Amniotic stem cell (primary cell): ENCODE results near the gene GSTK1.
"Not testable (repeated sequence)": the region's sequence is repeated elsewhere in the genome, so short reads cannot be mapped to it uniquely, and the experiment has no call there.

ENCODE experiments used
- DNase-seq: peaks from one replicate; lab custom pipeline; 2025; lab: John Stamatoyannopoulos, UW

Gene GSTK1

DNA sequence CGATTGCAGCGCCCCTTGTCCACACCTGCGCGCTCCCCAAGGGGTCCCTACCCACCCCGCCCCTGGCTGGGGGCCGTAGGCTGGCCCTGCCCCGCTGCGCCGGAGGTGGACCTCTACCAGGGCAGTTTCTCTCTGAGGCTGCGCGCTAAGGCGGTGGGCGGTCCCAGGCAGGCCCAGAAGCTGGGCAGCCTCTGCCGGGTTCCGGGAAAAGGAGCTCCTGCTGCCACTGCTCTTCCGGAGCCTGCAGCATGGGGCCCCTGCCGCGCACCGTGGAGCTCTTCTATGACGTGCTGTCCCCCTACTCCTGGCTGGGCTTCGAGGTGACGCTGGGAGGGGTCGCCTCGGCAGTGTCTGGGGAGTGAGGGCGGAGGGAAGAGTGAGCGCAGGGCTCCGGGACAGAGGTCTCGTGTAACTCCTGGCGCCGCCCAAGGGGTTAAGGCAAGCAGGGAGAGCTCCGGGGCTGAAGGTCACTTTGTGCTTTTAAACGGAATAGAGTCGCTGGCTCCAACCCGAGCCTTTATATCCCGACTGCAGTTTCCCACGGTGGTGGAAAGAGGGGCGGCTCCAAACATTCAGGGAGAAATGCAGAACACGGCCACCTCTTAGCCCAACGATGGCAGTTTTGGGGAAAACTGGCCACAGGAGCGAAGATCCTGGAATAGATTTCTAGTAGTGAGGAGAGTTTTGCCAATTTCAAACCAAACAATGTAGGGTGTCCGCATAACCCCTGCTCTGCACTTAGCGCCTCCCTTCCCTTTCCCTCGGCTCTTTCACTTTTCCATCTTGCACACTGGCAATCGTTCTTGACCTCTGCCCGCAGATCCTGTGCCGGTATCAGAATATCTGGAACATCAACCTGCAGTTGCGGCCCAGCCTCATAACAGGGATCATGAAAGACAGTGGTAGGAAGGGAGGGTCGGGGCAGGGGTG lies at the start of gene GSTK1:
GSTK1 (plus strand) TSS at position 176 of the 930 bp plus-strand sequence; CDS start at position 249, 73 bp downstream.
- peak; percentile 28 for DNase-seq

DNA sequence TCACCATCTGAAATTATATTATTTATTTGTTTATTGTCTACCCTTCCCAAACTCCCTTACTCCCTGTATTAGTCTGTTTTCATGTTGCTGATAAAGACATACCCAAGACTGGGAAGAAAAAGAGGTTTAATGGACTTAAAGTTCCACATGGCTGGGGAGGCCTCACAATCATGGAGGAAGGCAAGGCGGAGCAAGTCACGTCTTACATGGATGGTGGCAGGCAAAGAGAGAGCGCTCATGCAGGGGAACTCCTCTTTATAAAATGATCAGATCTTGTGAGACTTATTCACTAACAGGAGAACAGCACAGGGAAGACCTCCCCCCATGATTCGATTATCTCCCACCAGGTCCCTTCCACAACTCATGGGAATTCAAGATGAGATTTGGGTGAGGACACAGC lies 49.8 kb upstream of the GSTK1 start:
- DNase-seq = not testable (repeated sequence)

- peak; percentile 73 for DNase-seq
These were observed 48.2 kb upstream of the GSTK1 start for GRCh38 chr7:143214789-143215679.

DNA sequence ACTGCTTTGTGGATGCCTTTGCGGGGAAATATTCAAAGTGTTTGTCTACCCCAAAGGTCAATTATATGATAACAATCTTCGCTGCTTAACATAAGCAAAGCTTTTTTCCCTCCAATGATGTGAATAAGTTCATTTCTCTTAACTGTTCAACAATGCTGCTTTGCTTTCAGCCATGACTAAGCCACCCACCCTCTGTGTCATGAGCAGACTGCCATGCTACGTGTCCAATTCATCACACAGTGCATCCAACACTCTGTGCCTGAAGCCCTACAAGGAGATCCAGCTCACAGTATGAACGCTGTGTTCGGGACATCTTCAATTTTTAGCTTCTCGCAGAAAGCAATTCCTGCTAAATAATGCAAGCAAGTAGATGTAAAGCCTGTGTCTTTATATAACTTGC lies 47.1 kb upstream of the GSTK1 start:
- DNase-seq = no peak

- no peak for DNase-seq
These were observed 46.6 kb upstream of the GSTK1 start for GRCh38 chr7:143216686-143217085.

- DNase-seq = no peak
These were observed 45.4 kb upstream of the GSTK1 start for GRCh38 chr7:143217806-143218205.

GRCh38 chr7:143221286-143221685 lies 42.0 kb upstream of the GSTK1 start:
- DNase-seq = no peak

DNA sequence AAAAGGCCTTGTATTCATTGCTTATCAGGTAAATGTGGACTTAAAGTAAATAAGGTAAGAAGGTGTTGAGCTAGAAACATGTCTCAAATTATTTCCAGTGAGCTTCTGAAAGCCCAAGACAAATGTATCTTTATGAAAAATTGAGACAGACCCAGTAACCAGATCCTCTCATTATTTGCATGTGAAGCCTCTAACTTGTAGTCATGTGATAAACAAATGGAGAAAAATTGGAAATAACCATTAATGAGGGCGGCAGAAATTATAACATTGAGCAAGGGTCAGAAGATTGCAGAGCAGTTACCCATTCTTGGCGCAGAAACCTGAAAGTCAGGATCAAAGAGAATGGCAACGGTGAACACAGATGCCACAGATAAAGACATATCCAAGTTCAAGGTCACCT lies 41.5 kb upstream of the GSTK1 start, which contains the start of gene TAS2R40:
TAS2R40 (plus strand) TSS at position 301 of the 400 bp plus-strand sequence; CDS start at position 343, 42 bp downstream.
- DNase-seq = no peak

DNA sequence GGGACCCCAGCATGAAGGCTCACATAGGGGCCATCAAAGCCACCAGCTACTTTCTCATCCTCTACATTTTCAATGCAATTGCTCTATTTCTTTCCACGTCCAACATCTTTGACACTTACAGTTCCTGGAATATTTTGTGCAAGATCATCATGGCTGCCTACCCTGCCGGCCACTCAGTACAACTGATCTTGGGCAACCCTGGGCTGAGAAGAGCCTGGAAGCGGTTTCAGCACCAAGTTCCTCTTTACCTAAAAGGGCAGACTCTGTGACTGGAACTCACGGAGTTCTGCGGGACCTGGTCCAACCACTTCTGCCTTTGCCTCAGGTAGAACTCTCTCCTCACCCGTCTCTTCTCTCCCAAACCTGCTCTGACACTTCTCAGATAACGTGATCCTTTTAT lies 40.5 kb upstream of the GSTK1 start:
- no peak for DNase-seq

- no peak for DNase-seq
These were observed 39.5 kb upstream of the GSTK1 start for GRCh38 chr7:143223784-143224183.

- DNase-seq = no peak
These were observed 38.2 kb upstream of the GSTK1 start for GRCh38 chr7:143225047-143225446.

GRCh38 chr7:143227806-143228205 lies 35.4 kb upstream of the GSTK1 start:
- no peak for DNase-seq

GRCh38 chr7:143229054-143229790 lies 34.0 kb upstream of the GSTK1 start:
- no peak for DNase-seq

DNA sequence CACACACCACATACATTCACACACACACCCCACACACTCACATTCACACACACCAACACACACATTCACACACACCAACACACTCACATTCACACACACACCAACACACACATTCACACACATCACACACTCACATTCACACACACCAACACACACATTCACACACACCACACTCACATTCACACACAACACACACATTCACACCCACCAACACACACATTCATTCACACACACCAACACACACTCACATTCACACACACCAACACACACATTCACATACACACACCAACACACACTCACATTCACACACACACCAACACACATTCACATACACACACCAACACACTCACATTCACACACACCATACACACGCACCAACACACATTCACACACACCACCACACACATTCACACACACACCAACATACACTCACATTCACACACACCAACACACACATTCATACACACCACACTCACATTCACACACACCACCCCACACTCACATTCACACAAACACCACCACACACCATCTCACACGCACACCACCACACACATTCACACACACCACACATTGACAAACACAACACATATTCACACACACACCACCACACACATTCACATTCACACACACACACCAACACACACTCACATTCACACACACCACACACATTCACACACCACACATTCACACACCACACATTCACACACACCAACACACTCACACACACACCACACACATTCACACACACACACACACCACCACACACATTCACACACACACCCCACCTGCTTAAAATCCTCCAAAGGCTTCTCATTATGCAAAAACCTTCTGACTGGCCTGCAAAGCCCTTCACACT lies 32.4 kb upstream of the GSTK1 start:
- no peak for DNase-seq

- no peak for DNase-seq
These were observed 29.3 kb upstream of the GSTK1 start for GRCh38 chr7:143233816-143234532.

DNA sequence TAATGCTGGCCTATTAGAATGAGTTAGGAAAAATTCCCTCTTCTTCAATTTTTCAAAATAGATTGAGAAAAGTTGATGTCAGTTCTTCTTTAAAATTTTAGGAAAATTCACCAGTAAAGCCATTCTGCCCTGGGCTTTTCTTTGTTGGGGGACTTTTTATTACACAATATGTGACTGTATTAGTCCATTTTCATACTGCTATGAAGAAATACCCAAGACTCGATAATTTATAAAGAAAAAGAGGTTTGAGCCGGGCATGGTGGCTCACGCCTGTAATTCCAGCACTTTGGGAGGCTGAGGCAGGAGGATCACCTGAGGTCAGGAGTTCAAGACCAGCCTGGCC lies 28.7 kb upstream of the GSTK1 start:
- no peak for DNase-seq

GRCh38 chr7:143235561-143235960 lies 27.7 kb upstream of the GSTK1 start:
- no peak for DNase-seq

DNA sequence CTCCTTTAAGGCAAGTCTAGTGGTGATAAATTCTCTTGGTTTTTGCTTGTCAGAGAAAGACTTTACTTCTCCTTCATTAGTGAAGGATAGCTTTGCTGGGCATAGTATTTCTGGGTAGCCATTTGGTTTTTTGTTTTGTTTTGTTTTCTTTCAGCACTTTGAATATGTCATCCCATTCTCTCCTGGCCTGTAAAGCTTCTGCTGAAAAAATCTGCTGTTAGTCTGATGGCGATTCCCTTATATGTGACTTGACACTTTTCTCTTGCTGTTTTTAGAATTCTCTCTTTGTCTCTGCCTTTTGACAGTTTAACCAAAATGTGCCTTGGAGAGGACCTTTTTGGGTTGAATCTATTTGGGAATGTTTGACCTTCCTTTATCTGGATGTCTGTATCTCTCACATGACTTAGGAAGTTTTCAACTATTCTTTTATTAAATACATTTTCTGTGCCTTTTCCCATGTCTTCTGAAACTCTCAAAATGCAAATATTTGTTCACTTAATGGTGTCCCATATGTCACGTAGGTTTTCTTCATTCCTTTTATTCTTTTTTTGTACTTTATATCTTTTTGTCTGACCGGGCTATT lies 26.7 kb upstream of the GSTK1 start:
- DNase-seq = no peak

GRCh38 chr7:143237366-143237765 lies 25.9 kb upstream of the GSTK1 start:
- DNase-seq = no peak
